NCI-H345 treated with DMSO at 0.1 percent for 48 hours (cell line): ENCODE data around the gene IGLL5.
A peak's percentile ranks its signal among the peaks of the same experiment; 100 is the strongest.

ENCODE experiments used
- DNase-seq: peaks from one replicate; lab custom pipeline; 2025; ENCODE audit not compliant: unreplicated experiment; lab: John Stamatoyannopoulos, UW

Gene IGLL5

GRCh38 chr22:22937894-22938480, 50.4 kb downstream of the IGLL5 start:
- no peak for DNase-seq

GRCh38 chr22:22938672-22939587, 51.3 kb downstream of the IGLL5 start:
- DNase-seq, result no peak

GRCh38 chr22:22939588-22940368, 52.2 kb downstream of the IGLL5 start:
- no peak for DNase-seq

- no peak for DNase-seq
Observed at GRCh38 chr22:22940961-22941605, 53.5 kb downstream of the IGLL5 start.

GRCh38 chr22:22941831-22942510, 54.4 kb downstream of the IGLL5 start:
- DNase-seq, result no peak

- DNase-seq, result peak; percentile 0
Observed at GRCh38 chr22:22942511-22943329, 55.1 kb downstream of the IGLL5 start.

GRCh38 chr22:22943521-22944267, 56.1 kb downstream of the IGLL5 start:
- DNase-seq, result no peak

- no peak for DNase-seq
Observed at GRCh38 chr22:22944268-22944985, 56.8 kb downstream of the IGLL5 start.

GRCh38 chr22:22945195-22945594, 57.6 kb downstream of the IGLL5 start:
- no peak for DNase-seq
